Right lobe of liver (tissue), 6 donors: ENCODE results near the gene CYBC1. TPM values are rescaled to one million over a fixed set of nuclear protein-coding genes. Genes with fewer than 3 reads are reported as not detected.

Source experiments
- ATAC-seq, 4 donors: fragments of 200-7000 bp; cut with Tn5 transposase; one replicate each; pipeline ENCODE4 v1.9.1; 2020; ENCODE audit warnings: mild to moderate bottlenecking in 4 of 4, moderate library complexity in 4 of 4
- DNase-seq, 3 donors: peaks; one replicate each; pipeline ENCODE4 v3.0.0-alpha.2; 2020
- H3K27ac ChIP-seq, 3 donors: fragments of 200-600 bp; one replicate each; pipeline ENCODE4 v1.8.0; 2022
- H3K27me3 ChIP-seq, 2 donors: fragments of 200-600 bp; one replicate each; pipeline ENCODE4 v1.8.0; 2022
- H3K36me3 ChIP-seq, 4 donors: fragments of 200-600 bp; sonication (generic) in 1 of 4; one replicate each; pipeline versions ENCODE4 v1.5.1 to v1.8.0; 2017 to 2022; ENCODE audit warnings: control low read depth in 1 of 4
- H3K4me1 ChIP-seq, 4 donors: fragments of 200-600 bp; sonication (generic) in 1 of 4; one replicate each; pipeline versions ENCODE4 v1.5.1 to v1.8.0; 2017 to 2022; ENCODE audit warnings: control low read depth in 1 of 4
- H3K4me3 ChIP-seq, 3 donors: fragments of 200-600 bp; one replicate each; pipeline ENCODE4 v1.8.0; 2022
- H3K9me3 ChIP-seq, 4 donors: fragments of 200-600 bp; sonication (generic) in 1 of 4; one replicate each; pipeline versions ENCODE4 v1.5.1 to v1.8.0; 2017 to 2022; ENCODE audit warnings: control low read depth in 1 of 4
- CTCF ChIP-seq, 4 donors: fragments of 200-600 bp in 3 of 4; fragments of 450-650 bp in 1 of 4; IDR thresholded peaks; one replicate each; pipeline versions ENCODE4 v1.5.1 to v1.8.0; 2016 to 2022; ENCODE audit warnings: antibody characterized with exemption in 4 of 4, mild to moderate bottlenecking in 2 of 4
- POLR2A ChIP-seq: fragments of 450-650 bp; IDR thresholded peaks from one replicate; pipeline ENCODE4 v1.6.1; 2017; ENCODE audit warnings: antibody characterized with exemption, mild to moderate bottlenecking
- WGBS: methylation state at CpG from one replicate; pipeline ENCODE4 v1.1.6; 2018; ENCODE audit warnings: low coverage, low lambda C conversion rate; ENCODE audit not compliant: insufficient coverage; ENCODE audit errors: missing lambda C conversion rate; 5-methylcytosine and 5-hydroxymethylcytosine counted together
- intact Hi-C, 2 donors: fragments of 100-400 bp; cut with DNase I; formaldehyde crosslinking; loops; one replicate each; pipeline versions ENCODE4 v1.11.2 to v1.14.1; 2022
- total RNA-seq, 6 experiments: library from RNA; depleted of rRNA in 2 of 6; stranded (reverse); fragments of >200 nt in 2 of 6; fragmentation: NEBNext Ultra II Directional in 3 of 6; extraction: Animal tissue kit (Norgen Biotek cat#: 25700) in 3 of 6; gene quantifications; one replicate each; pipeline versions ENCODE4 v1.1.0 to v1.2.4, GENCODE V29; 2016 to 2023
- donor health status: DM: no; HTN: yes; CAD: no.
- donor health status: DM: no; HTN: no; CAD: no.
- donor health status: DM: no; HTN: no; CAD: no.
- donor health status: DM: no; HTN: yes; CAD: no.
- donor health status: DM: no; HTN: yes; CAD: no.

Gene CYBC1
- total RNA-seq, 6 experiments from 2014 or later, result 29.4 to 82.4 (median 46.4) TPM

DNA sequence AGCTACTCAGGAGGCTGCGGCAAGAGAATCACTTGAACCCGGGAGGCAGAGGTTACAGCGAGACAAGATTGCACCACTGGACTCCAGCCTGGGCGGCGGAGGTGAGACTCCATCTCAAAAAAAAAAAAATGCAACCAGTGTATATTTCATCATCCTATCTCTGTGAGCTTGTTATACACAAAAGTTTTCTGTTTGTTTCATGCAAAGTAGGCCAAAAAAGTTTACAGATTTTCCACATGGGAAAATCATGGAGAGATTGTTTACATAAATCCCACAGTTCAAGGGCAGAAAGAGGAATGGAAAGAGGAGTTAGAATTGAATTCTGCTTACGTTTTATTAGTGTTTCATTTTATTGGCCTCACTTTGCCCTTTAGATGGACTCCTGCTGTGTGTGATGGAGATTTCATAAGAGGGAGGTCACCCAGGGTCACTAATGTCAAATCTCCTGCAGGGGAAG lies 32.7 kb upstream of the CYBC1 start:
- peak; percentile 64 to 86 (median 74) for ATAC-seq
- intact Hi-C loops, result no loop called here

DNA sequence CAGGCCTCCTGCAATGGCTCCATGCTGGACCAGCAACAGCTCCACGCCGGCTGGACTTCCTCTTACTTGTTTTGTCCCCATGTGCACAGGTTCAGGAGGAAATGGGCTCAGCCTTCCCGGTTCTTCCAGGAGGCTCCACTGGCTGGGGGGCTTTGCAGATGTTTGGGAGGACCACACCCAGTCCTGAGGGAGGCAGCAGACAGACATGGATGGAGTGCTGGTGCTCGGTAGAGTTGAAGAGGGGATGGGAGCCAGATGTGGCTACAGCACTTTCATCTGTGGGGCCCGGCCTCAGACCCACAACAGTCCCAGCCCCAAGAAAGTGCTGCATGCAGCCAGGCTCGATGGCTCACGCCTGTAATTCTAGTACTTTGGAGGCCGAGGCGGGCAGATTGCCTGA lies 29.8 kb upstream of the CYBC1 start:
- DNase-seq, result no peak
- H3K9me3 ChIP-seq, result no peaks in the 10 kb centered on the region
- H3K4me3 ChIP-seq, result no peak overlapping the region
- peaks cover 0 to 8% (median 3%) of the 10 kb centered on the region in 4 donors for H3K4me1 ChIP-seq
- no peak for ATAC-seq
- TF ChIP-seq CTCF (IDR thresholded peaks at IDR 0.05) (no peak), POLR2A (no peak)
- H3K27ac ChIP-seq, result no peak overlapping the region
- intact Hi-C loops, result no loop called here
- no peaks in the 10 kb centered on the region for H3K27me3 ChIP-seq
- H3K36me3 ChIP-seq, result peaks cover 0 to 40% (median 13%) of the 10 kb centered on the region in 4 donors
- no CpG with 5 or more reads among the region's 9 CpGs for WGBS

More for the DNA sequence above, 32.7 kb upstream of the CYBC1 start:
- 39% methylated on average over 6 of the region's 6 CpGs for WGBS
- H3K27ac ChIP-seq, result peak overlapping the region in 2 of 3 donors; percentile 43 to 79
- TF ChIP-seq CTCF (IDR thresholded peaks at IDR 0.05) (no peak), POLR2A (no peak)
- DNase-seq, result peak in 1 of 3 donors; percentile 65
- no peak overlapping the region for H3K4me3 ChIP-seq
- H3K4me1 ChIP-seq, result peaks cover 0 to 8% (median 3%) of the 10 kb centered on the region in 4 donors
- no peaks in the 10 kb centered on the region for H3K27me3 ChIP-seq
- no peaks in the 10 kb centered on the region for H3K9me3 ChIP-seq
- H3K36me3 ChIP-seq, result peaks cover 0 to 58% (median 16%) of the 10 kb centered on the region in 4 donors

DNA sequence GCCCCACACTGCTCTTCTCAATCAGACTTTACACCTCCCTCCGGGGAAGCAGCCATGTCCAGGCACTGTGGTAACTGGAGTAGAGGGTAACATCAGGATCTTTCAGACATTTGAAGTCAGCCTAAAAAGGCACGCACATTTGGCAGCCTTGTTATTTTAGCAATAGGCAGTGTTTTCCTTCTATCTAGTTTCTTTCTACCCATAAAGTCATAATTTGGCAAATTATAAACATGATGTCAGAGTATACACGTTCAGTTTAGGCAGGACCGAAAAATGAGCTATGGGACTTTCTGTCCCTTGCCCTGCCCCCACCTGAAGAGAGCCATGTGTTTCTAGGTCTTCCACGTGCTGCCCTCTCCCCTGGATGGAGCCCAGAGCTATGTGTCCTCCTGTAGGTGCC lies 29.1 kb upstream of the CYBC1 start:
- no peak overlapping the region for H3K27ac ChIP-seq
- ATAC-seq (no peak), DNase-seq (no peak)
- H3K9me3 ChIP-seq, result no peaks in the 10 kb centered on the region
- peaks cover 0 to 36% (median 10%) of the 10 kb centered on the region in 4 donors for H3K36me3 ChIP-seq
- TF ChIP-seq CTCF (IDR thresholded peaks at IDR 0.05) (no peak), POLR2A (no peak)
- H3K4me1 ChIP-seq, result peaks cover 0 to 8% (median 3%) of the 10 kb centered on the region in 4 donors
- H3K27me3 ChIP-seq, result no peaks in the 10 kb centered on the region
- WGBS, result 100% methylated on average over 1 of the region's 5 CpGs
- H3K4me3 ChIP-seq, result no peak overlapping the region
- intact Hi-C loops, result no loop called here

GRCh38 chr17:82477934-82478333 lies 27.4 kb upstream of the CYBC1 start:
- peaks cover 0 to 45% (median 12%) of the 10 kb centered on the region in 4 donors for H3K36me3 ChIP-seq
- intact Hi-C loops, result no loop called here
- H3K4me3 ChIP-seq, result no peak overlapping the region
- no peaks in the 10 kb centered on the region for H3K9me3 ChIP-seq
- no peak overlapping the region for H3K27ac ChIP-seq
- no peaks in the 10 kb centered on the region for H3K27me3 ChIP-seq
- DNase-seq (no peak), ATAC-seq (no peak)
- H3K4me1 ChIP-seq, result no peaks in the 10 kb centered on the region
- no peak for TF ChIP-seq CTCF (IDR thresholded peaks at IDR 0.05)
- no peak for TF ChIP-seq POLR2A
- WGBS, result 90% methylated on average over 3 of the region's 8 CpGs
